ENCODE measurements around the gene NDUFAF5.

The NDUFAF5 gene

GRCh38 chr20:13870170-13870748 lies 85.4 kb downstream of the NDUFAF5 start:
- no peak overlapping the region for H3K9ac ChIP-seq (ENCODE audit: low read depth, low read length)

More at GRCh38 chr20:13870170-13870748, 85.4 kb downstream of the NDUFAF5 start:
- Histone ChIP-seq H3K27ac (ENCODE audit: low read depth, low read length) (no peak overlapping the region), H3K4me1 (ENCODE audit: control insufficient read depth, insufficient read depth, low read length) (peaks cover 28% of the 10 kb centered on the region), H3K9me3 (ENCODE audit: control insufficient read depth, insufficient read depth, low read length) (no peaks in the 10 kb centered on the region), H3K36me3 (ENCODE audit: control insufficient read depth, insufficient read depth, low read length) (no peaks in the 10 kb centered on the region), H3K4me3 (ENCODE audit: low read depth, low read length) (no peak overlapping the region), H3K27me3 (ENCODE audit: control insufficient read depth, insufficient read depth, low read length) (no peaks in the 10 kb centered on the region)
